Measurements from ENCODE around the gene DCHS2.

Gene DCHS2

DNA sequence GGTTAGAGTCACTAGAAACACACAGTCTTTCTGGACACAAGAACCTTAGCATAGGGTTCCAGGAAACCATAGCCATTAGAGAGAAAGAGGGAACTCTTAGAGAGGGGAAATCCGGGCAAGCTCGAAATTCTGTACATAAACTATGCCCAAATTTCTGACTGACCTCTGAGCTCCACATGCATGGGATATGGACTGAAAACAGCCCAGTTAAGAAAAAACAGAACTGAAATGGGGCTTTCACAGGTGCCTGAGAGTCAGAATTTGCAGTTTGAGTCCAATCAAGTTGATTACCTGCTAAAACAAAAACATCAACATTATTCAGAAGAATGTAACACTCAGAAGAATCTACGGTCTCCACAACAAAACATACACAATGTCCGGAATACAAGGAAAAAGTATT lies 13.1 kb downstream of the DCHS2 start:
- DNase-seq (ENCODE audit: low spot score): no peak
- H3K27ac ChIP-seq: no peak overlapping the region
- POLR2A ChIA-PET (ENCODE audit: low non-redundant PET): no interaction called here
- TF ChIP-seq, protein P1, sequence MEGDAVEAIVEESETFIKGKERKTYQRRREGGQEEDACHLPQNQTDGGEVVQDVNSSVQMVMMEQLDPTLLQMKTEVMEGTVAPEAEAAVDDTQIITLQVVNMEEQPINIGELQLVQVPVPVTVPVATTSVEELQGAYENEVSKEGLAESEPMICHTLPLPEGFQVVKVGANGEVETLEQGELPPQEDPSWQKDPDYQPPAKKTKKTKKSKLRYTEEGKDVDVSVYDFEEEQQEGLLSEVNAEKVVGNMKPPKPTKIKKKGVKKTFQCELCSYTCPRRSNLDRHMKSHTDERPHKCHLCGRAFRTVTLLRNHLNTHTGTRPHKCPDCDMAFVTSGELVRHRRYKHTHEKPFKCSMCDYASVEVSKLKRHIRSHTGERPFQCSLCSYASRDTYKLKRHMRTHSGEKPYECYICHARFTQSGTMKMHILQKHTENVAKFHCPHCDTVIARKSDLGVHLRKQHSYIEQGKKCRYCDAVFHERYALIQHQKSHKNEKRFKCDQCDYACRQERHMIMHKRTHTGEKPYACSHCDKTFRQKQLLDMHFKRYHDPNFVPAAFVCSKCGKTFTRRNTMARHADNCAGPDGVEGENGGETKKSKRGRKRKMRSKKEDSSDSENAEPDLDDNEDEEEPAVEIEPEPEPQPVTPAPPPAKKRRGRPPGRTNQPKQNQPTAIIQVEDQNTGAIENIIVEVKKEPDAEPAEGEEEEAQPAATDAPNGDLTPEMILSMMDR (conservative IDR thresholded peaks at IDR 0.05; ENCODE audit: low read depth): no peak
- CTCF ChIA-PET: no interaction called here

DNA sequence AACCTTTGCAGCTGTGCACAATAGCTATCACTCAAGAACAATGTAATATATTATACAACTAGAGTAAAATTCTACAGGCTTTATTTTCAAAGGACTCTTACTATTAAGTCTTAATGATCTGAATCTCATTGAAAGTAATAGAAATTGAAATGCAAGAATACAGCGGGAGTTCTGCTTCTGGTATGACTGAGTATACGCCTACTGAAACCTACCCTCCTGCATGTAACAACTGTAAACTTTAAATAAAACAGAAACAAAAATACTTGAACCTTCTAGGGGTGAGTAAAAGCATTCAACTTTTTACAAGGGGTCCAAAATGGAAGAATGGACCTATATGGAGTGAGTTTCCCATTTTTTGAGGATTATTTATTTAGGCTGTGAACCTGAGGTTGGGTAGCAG lies 13.5 kb downstream of the DCHS2 start:
- no peak overlapping the region for H3K27ac ChIP-seq
- DNase-seq (ENCODE audit: low spot score): no peak
- TF ChIP-seq, protein P1 (conservative IDR thresholded peaks at IDR 0.05; ENCODE audit: low read depth): no peak
- CTCF ChIA-PET: no interaction called here
- POLR2A ChIA-PET (ENCODE audit: low non-redundant PET): no interaction called here

DNA sequence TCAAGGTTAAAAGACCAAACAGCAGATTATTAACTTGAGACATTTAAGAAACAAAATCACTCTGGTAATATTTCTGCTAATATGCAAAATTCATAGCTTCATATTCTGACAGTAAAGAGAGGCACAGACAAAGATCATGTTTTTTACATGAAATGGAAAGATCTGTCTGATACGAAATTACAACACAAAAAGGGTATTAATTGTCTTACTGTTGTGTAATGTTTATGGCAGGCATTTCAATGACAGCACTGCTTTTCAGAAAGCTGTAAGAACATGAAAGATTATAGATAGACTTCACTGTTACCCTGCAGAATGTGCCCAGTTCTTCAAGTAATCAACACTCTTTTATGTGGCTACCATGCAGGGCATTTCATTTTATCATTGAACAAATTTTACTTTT lies 15.4 kb downstream of the DCHS2 start:
- DNase-seq (ENCODE audit: low spot score): no peak
- ChIA-PET POLR2A (ENCODE audit: low non-redundant PET) (no interaction called here), CTCF (no interaction called here)
- no peak overlapping the region for H3K27ac ChIP-seq
- TF ChIP-seq, protein P1 (conservative IDR thresholded peaks at IDR 0.05; ENCODE audit: low read depth): no peak

DNA sequence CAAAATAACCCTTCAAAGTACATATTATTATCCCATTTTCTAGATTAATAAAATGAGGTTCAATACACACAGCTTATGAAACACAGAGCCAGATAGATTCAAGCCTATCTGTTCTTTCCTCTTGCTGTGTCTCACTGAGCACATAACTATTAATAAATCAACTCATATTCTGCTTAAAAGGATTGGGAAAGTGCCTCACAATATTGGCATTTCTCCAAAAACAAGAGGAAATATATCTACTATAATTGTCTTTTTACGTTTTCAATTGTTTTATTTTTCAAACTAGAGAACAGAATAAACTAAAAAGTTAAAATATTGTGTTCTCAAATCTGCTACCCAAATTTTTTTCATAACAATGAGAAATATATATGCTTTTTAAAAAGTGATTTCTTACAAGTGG lies 15.8 kb downstream of the DCHS2 start:
- DNase-seq (ENCODE audit: low spot score): no peak
- ChIA-PET POLR2A (ENCODE audit: low non-redundant PET) (no interaction called here), CTCF (no interaction called here)
- H3K27ac ChIP-seq: no peak overlapping the region
- TF ChIP-seq, protein P1 (conservative IDR thresholded peaks at IDR 0.05; ENCODE audit: low read depth): no peak

DNA sequence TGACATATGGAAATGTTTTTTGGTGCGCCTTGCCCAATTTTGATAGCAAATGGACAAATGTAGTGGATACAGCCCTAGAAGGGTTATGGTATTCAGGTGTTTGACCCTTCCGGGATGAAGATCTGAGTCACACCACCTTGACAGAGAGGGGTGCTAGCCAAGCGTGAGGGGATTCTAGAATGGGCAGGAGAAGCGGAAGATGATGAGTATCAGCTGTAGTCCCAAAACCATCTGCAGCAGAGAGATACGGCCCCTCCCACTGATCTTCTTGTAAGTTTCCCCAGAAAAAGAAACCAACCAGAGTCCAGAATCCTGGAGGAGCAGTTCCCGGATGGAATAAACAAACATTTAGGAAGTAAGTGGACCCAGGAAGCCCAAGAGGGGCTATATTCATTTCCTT lies 18.1 kb downstream of the DCHS2 start:
- no peak for DNase-seq (ENCODE audit: low spot score)
- H3K27ac ChIP-seq: no peak overlapping the region
- TF ChIP-seq, protein P1 (conservative IDR thresholded peaks at IDR 0.05; ENCODE audit: low read depth): no peak
- ChIA-PET POLR2A (ENCODE audit: low non-redundant PET) (no interaction called here), CTCF (no interaction called here)

DNA sequence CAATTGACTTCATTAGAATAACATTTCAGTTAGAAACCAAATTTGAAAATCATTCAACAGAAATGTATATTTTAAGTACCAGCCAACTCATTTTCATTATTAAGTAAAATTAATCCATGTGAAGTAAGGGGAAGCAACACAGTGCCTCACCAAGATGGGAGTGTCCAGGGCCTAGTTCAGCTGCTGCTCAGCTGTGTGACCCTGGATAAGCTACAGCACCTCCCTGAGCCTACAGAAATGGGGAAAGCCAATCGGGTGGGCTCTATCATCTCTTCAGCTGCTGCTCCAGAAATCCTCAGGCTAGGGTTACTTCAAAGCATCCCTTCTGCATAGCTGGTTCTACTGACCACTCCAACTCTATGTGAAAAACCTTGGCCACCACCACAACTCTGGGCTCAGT lies 18.7 kb downstream of the DCHS2 start:
- H3K27ac ChIP-seq: no peak overlapping the region
- no peak for DNase-seq (ENCODE audit: low spot score)
- TF ChIP-seq, protein P1 (conservative IDR thresholded peaks at IDR 0.05; ENCODE audit: low read depth): no peak
- POLR2A ChIA-PET (ENCODE audit: low non-redundant PET): no interaction called here
- CTCF ChIA-PET: no interaction called here
